Liver (tissue), 9 donors: ENCODE results near the gene DPYSL4. TPM values are rescaled to one million over a fixed set of nuclear protein-coding genes. Genes with fewer than 3 reads are reported as not detected.

Experiments used
- DNase-seq: peaks from one replicate; pipeline ENCODE4 v3.0.0-alpha.2; 2017; ENCODE audit warnings: low spot score
- H3K27ac ChIP-seq, 2 donors: one replicate each; pipeline ENCODE4 v1.7.0; 2013; ENCODE audit warnings: inconsistent platforms in 2 of 2, low read length in 2 of 2, control low read depth in 1 of 2, low read depth in 1 of 2, mild to moderate bottlenecking in 1 of 2
- H3K27me3 ChIP-seq, 4 donors: one replicate each; pipeline versions ENCODE4 v1.6.1 to v1.7.0; 2013; ENCODE audit warnings: low read length in 3 of 4, inconsistent platforms in 1 of 4, mild to moderate bottlenecking in 1 of 4, moderate library complexity in 1 of 4; ENCODE audit not compliant: control insufficient read depth in 4 of 4, insufficient read depth in 4 of 4
- H3K36me3 ChIP-seq, 4 donors: one replicate each; pipeline versions ENCODE4 v1.6.1 to v1.7.0; 2013; ENCODE audit warnings: low read length in 3 of 4, mild to moderate bottlenecking in 3 of 4, low read depth in 1 of 4, moderate library complexity in 1 of 4; ENCODE audit not compliant: control insufficient read depth in 4 of 4, insufficient read depth in 3 of 4
- H3K4me1 ChIP-seq, 4 donors: one replicate each; pipeline versions ENCODE4 v1.6.1 to v1.7.0; 2013; ENCODE audit warnings: low read length in 3 of 4, mild to moderate bottlenecking in 3 of 4, moderate library complexity in 1 of 4; ENCODE audit not compliant: control insufficient read depth in 4 of 4, insufficient read depth in 4 of 4
- H3K4me3 ChIP-seq, 3 donors: one replicate each; pipeline versions ENCODE4 v1.6.1 to v1.7.0; 2013; ENCODE audit warnings: low read length in 3 of 3, control low read depth in 1 of 3, low read depth in 1 of 3, mild to moderate bottlenecking in 1 of 3
- H3K9ac ChIP-seq, 2 donors: one replicate each; pipeline ENCODE4 v1.7.0; 2013; ENCODE audit warnings: low read length in 2 of 2, mild to moderate bottlenecking in 2 of 2, moderate library complexity in 2 of 2, control low read depth in 1 of 2, low read depth in 1 of 2
- H3K9me3 ChIP-seq, 4 donors: one replicate each; pipeline versions ENCODE4 v1.6.1 to v1.7.0; 2013; ENCODE audit warnings: low read length in 3 of 4; ENCODE audit not compliant: control insufficient read depth in 4 of 4
- ATF3 ChIP-seq: IDR thresholded peaks from 2 replicates; pipeline ENCODE4 v1.6.1; 2016; ENCODE audit warnings: antibody characterized with exemption
- EGR1 ChIP-seq, 2 donors: IDR thresholded peaks; 2 replicates each; pipeline ENCODE4 v1.6.1; 2016 to 2018; ENCODE audit warnings: antibody characterized with exemption in 2 of 2, low read depth in 2 of 2
- FOXA1 ChIP-seq: IDR thresholded peaks from 2 replicates; pipeline ENCODE4 v1.6.1; 2016; ENCODE audit warnings: antibody characterized with exemption
- FOXA2 ChIP-seq: IDR thresholded peaks from 2 replicates; pipeline ENCODE4 v1.6.1; 2016; ENCODE audit warnings: antibody characterized with exemption
- GABPA ChIP-seq, 2 donors: IDR thresholded peaks in 1 of 2; conservative IDR thresholded peaks in 1 of 2; 2 replicates each; pipeline ENCODE4 v1.6.1; 2016; ENCODE audit warnings: antibody characterized with exemption in 2 of 2, mild to moderate bottlenecking in 1 of 2, moderate library complexity in 1 of 2
- HNF4A ChIP-seq, 2 donors: conservative IDR thresholded peaks; 2 replicates each; pipeline ENCODE4 v1.6.1; 2016; ENCODE audit warnings: antibody characterized with exemption in 2 of 2, mild to moderate bottlenecking in 2 of 2
- HNF4G ChIP-seq: IDR thresholded peaks from 2 replicates; pipeline ENCODE4 v1.6.1; 2016; ENCODE audit warnings: antibody characterized with exemption
- JUND ChIP-seq, 2 donors: IDR thresholded peaks; 2 replicates each; pipeline ENCODE4 v1.6.1; 2016; ENCODE audit warnings: antibody characterized with exemption in 2 of 2
- MAX ChIP-seq: IDR thresholded peaks from 2 replicates; pipeline ENCODE4 v1.6.1; 2016; ENCODE audit warnings: antibody characterized with exemption
- NR2F2 ChIP-seq: IDR thresholded peaks from 2 replicates; pipeline ENCODE4 v1.6.1; 2016; ENCODE audit warnings: antibody characterized with exemption
- RAD21 ChIP-seq, 2 donors: IDR thresholded peaks; 2 replicates each; pipeline ENCODE4 v1.6.1; 2016; ENCODE audit warnings: antibody characterized with exemption in 2 of 2, mild to moderate bottlenecking in 2 of 2
- REST ChIP-seq: IDR thresholded peaks from 2 replicates; pipeline ENCODE4 v1.6.1; 2016; ENCODE audit warnings: antibody characterized with exemption, mild to moderate bottlenecking
- RXRA ChIP-seq, 2 donors: IDR thresholded peaks; 2 replicates each; pipeline ENCODE4 v1.6.1; 2017 to 2018; ENCODE audit warnings: antibody characterized with exemption in 2 of 2, mild to moderate bottlenecking in 1 of 2
- SP1 ChIP-seq: IDR thresholded peaks from 2 replicates; pipeline ENCODE4 v1.6.1; 2018; ENCODE audit warnings: antibody characterized with exemption, mild to moderate bottlenecking
- TAF1 ChIP-seq: conservative IDR thresholded peaks from 2 replicates; pipeline ENCODE4 v1.6.1; 2016; ENCODE audit warnings: antibody characterized with exemption, mild to moderate bottlenecking
- YY1 ChIP-seq: IDR thresholded peaks from 2 replicates; pipeline ENCODE4 v1.6.1; 2016; ENCODE audit warnings: antibody characterized with exemption, mild to moderate bottlenecking
- ZBTB33 ChIP-seq: IDR thresholded peaks from 2 replicates; pipeline ENCODE4 v1.6.1; 2016; ENCODE audit warnings: antibody characterized with exemption
- WGBS: extraction: QIAGEN DNeasy Blood & Tissue Kit; methylation state at CpG from one replicate; pipeline ENCODE4 v1.1.7; 2013; 5-methylcytosine and 5-hydroxymethylcytosine counted together
- polyA plus RNA-seq, 2 donors: library from polyadenylated mRNA; stranded (reverse) in 1 of 2; unstranded in 1 of 2; fragments of 200-250 nt in 1 of 2; fragments of >200 nt in 1 of 2; fragmentation: Nextera tagmentation in 1 of 2; extraction: Ambion mirVana in 1 of 2; gene quantifications; one replicate each; pipeline versions ENCODE4 v1.2.1 to v1.2.3, GENCODE V29; 2013 to 2015
- total RNA-seq, 2 donors: library from RNA; depleted of rRNA; stranded (reverse); fragments of >200 nt; gene quantifications; one replicate each; pipeline ENCODE4 v1.2.3, GENCODE V29; 2014
- TF ChIP-seq, protein P1 (sequence below): fragments of 150-350 bp; IDR thresholded peaks from 2 replicates; pipeline ENCODE4 v1.5.1; 2017; ENCODE audit warnings: improper control_type of control experiment, low read depth, low read length; ENCODE audit not compliant: missing input control
- donor health status: healthy.
- donor health status: healthy.
- donor health status: healthy.
- donor health status: healthy.
- donor health status: healthy.

DPYSL4 gene
- total and polyA plus RNA-seq, 4 donors: 0.19 to 2.2 (median 0.26) TPM

GRCh38 chr10:132178672-132179545, 7.8 kb upstream of the DPYSL4 start:
- 82% methylated on average over 23 of the region's 23 CpGs for whole genome bisulfite sequencing
- no peak for DNase-seq
- no peak overlapping the region for H3K27ac ChIP-seq
- no peak overlapping the region for H3K4me3 ChIP-seq
- H3K27me3 ChIP-seq: peaks cover 0 to 9% (median 5%) of the 10 kb centered on the region in 4 donors
- no peak overlapping the region for H3K9ac ChIP-seq
- peaks cover 0 to 8% (median 6%) of the 10 kb centered on the region in 4 donors for H3K4me1 ChIP-seq
- H3K36me3 ChIP-seq: no peaks in the 10 kb centered on the region
- TF ChIP-seq MAX (no peak), NR2F2 (no peak), TAF1 (no peak), GABPA (IDR thresholded peaks at IDR 0.05 in 1 of 2, conservative IDR thresholded peaks at IDR 0.05 in 1 of 2) (no peak), HNF4A (conservative IDR thresholded peaks at IDR 0.05) (no peak), EGR1 (IDR thresholded peaks at IDR 0.05; ENCODE audit: low read depth in 2 of 2) (no peak), HNF4G (no peak)
- H3K9me3 ChIP-seq: no peaks in the 10 kb centered on the region

DNA sequence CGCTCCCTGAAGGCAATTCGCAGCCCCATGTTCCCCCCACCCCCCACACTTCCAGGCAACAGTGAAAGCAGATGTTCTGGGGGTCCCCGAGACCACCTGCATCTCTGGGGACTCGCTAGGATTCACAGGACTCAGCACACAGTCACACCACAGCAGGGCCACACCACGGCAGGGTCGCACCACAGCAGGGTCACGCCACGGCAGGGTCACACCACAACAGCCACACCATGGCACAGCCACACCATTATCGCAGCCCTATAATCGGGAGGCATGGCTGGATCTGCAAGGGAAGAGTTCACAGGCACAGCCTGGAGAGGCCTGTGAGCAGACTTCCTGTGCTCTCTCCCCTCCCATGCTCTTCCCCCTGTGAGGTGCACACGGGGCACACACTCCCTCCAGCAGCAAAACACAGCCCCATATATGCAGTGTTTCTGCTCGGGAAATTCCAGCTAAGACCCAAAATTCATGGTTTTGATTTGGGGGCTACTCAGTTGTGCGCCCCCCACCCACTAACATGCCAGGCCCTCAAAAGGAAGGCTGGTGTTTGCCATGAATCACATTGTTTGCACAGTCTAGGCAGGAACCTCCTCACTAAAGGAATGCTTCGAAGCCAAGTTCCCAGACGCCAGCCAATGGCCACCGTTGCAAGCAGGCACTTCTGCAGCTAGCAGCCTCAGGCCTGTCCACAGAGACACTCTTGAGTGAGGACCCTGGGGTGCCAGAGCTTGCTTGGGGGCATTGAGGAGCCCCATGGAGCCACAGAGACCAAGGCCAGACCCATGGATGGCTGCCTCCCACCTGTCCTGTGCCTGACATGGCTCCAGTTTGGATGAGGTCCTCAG, 7.0 kb upstream of the DPYSL4 start:
- H3K36me3 ChIP-seq: no peaks in the 10 kb centered on the region
- no peak for DNase-seq

More for the DNA sequence above, 7.0 kb upstream of the DPYSL4 start:
- WGBS: 80% methylated on average over 16 of the region's 16 CpGs
- no peaks in the 10 kb centered on the region for H3K9me3 ChIP-seq
- peaks cover 0 to 8% (median 6%) of the 10 kb centered on the region in 4 donors for H3K4me1 ChIP-seq
- peaks cover 0 to 9% (median 4%) of the 10 kb centered on the region in 4 donors for H3K27me3 ChIP-seq
- no peak for TF ChIP-seq ATF3
- TF ChIP-seq ZBTB33: no peak
- no peak for TF ChIP-seq YY1
- no peak for TF ChIP-seq HNF4G
- no peak for TF ChIP-seq MAX
- TF ChIP-seq GABPA (IDR thresholded peaks at IDR 0.05 in 1 of 2, conservative IDR thresholded peaks at IDR 0.05 in 1 of 2): no peak
- TF ChIP-seq FOXA2: no peak
- no peak for TF ChIP-seq TAF1
- TF ChIP-seq, protein P1, sequence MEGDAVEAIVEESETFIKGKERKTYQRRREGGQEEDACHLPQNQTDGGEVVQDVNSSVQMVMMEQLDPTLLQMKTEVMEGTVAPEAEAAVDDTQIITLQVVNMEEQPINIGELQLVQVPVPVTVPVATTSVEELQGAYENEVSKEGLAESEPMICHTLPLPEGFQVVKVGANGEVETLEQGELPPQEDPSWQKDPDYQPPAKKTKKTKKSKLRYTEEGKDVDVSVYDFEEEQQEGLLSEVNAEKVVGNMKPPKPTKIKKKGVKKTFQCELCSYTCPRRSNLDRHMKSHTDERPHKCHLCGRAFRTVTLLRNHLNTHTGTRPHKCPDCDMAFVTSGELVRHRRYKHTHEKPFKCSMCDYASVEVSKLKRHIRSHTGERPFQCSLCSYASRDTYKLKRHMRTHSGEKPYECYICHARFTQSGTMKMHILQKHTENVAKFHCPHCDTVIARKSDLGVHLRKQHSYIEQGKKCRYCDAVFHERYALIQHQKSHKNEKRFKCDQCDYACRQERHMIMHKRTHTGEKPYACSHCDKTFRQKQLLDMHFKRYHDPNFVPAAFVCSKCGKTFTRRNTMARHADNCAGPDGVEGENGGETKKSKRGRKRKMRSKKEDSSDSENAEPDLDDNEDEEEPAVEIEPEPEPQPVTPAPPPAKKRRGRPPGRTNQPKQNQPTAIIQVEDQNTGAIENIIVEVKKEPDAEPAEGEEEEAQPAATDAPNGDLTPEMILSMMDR: no peak
- TF ChIP-seq RAD21 (IDR thresholded peaks at IDR 0.05): no peak
- TF ChIP-seq JUND (IDR thresholded peaks at IDR 0.05): no peak
- TF ChIP-seq EGR1 (IDR thresholded peaks at IDR 0.05; ENCODE audit: low read depth in 2 of 2): no peak
- no peak for TF ChIP-seq FOXA1
- no peak for TF ChIP-seq RXRA (IDR thresholded peaks at IDR 0.05)
- TF ChIP-seq HNF4A (conservative IDR thresholded peaks at IDR 0.05): no peak
- TF ChIP-seq REST: no peak
- TF ChIP-seq NR2F2: no peak
- TF ChIP-seq SP1: no peak
- H3K27ac ChIP-seq: no peak overlapping the region
- no peak overlapping the region for H3K4me3 ChIP-seq
- H3K9ac ChIP-seq: no peak overlapping the region
